ENCODE results near the gene AKR1E2. TPM values are rescaled to one million over a fixed set of nuclear protein-coding genes. Genes with fewer than 3 reads are reported as not detected.
"Not testable (repeated sequence)": the region's sequence is repeated elsewhere in the genome, so short reads cannot be mapped to it uniquely, and the experiment has no call there.

Gene AKR1E2
- total RNA-seq, 2 donors from 2014 or later, result 3.1 to 7.5 TPM

- DNase-seq (ENCODE audit: low spot score in 2 of 2) (no peak), ATAC-seq (no peak)
- no peak overlapping the region for H3K27ac Mint-ChIP-seq
- H3K36me3 Mint-ChIP-seq, result no peaks in the 10 kb centered on the region
- no peaks in the 10 kb centered on the region for H3K9me3 Mint-ChIP-seq
Measured at GRCh38 chr10:4807761-4808507, 18.1 kb upstream of the AKR1E2 start.

GRCh38 chr10:4809156-4809555, 16.9 kb upstream of the AKR1E2 start:
- no peaks in the 10 kb centered on the region for H3K9me3 Mint-ChIP-seq
- ATAC-seq (no peak), DNase-seq (ENCODE audit: low spot score in 2 of 2) (no peak)
- no peaks in the 10 kb centered on the region for H3K36me3 Mint-ChIP-seq
- H3K27ac Mint-ChIP-seq, result no peak overlapping the region

GRCh38 chr10:4810092-4810491, 15.9 kb upstream of the AKR1E2 start:
- Mint-ChIP-seq H3K36me3 (no peaks in the 10 kb centered on the region), H3K27ac (no peak overlapping the region), H3K9me3 (no peaks in the 10 kb centered on the region)
- no peak for DNase-seq (ENCODE audit: low spot score in 2 of 2)
- no peak for ATAC-seq

- Mint-ChIP-seq H3K9me3 (no peaks in the 10 kb centered on the region), H3K27ac (no peak overlapping the region), H3K36me3 (no peaks in the 10 kb centered on the region)
- ATAC-seq (no peak), DNase-seq (ENCODE audit: low spot score in 2 of 2) (no peak)
Measured at GRCh38 chr10:4812046-4812445, 14.0 kb upstream of the AKR1E2 start.

DNA sequence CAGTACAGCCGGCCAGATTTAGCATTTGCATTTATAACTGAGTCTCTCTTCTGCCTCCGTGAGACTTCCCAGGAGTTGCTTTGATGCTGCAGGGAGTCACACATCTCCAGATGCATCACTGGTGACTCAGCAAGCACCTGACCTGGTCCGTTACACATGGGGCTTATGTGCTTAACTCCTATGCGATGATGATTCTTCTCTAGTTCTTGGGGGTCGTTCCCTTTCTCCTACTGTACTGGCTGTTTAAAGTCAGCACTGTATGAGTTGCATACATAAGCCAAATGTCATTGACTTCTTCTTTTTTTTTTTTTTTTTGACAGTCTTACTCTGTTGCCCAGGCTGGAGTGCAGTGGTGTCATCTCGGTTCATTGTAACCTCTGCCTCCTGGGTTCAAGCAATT, 13.0 kb upstream of the AKR1E2 start:
- H3K36me3 Mint-ChIP-seq, result no peaks in the 10 kb centered on the region
- H3K27ac Mint-ChIP-seq, result no peak overlapping the region
- no peak for DNase-seq (ENCODE audit: low spot score in 2 of 2)
- H3K9me3 Mint-ChIP-seq, result no peaks in the 10 kb centered on the region
- ATAC-seq, result peak; percentile 33 to 43

- ATAC-seq (no peak), DNase-seq (ENCODE audit: low spot score in 2 of 2) (no peak)
- H3K36me3 Mint-ChIP-seq, result no peaks in the 10 kb centered on the region
Measured at GRCh38 chr10:4813496-4813895, 12.5 kb upstream of the AKR1E2 start.

DNA sequence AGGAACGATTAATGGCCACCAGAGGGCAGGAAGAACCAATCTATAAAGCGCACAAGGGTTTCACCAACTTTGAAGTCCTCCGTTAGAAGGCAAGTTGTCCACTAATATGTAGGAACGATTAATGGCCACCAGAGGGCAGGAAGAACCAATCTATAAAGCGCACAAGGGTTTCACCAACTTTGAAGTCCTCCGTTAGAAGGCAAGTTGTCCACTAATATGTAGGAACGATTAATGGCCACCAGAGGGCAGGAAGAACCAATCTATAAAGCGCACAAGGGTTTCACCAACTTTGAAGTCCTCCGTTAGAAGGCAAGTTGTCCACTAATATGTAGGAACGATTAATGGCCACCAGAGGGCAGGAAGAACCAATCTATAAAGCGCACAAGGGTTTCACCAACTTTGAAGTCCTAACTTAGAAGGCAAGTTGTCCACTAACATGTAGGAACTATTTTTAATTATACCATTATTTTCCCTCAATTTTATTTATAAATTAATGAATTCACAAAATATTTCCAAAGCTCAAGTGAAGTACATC, 10.3 kb upstream of the AKR1E2 start:
- ATAC-seq; H3K9me3 Mint-ChIP-seq; H3K27ac Mint-ChIP-seq; H3K36me3 Mint-ChIP-seq; DNase-seq (ENCODE audit: low spot score in 2 of 2): not testable (repeated sequence)

More at GRCh38 chr10:4813496-4813895, 12.5 kb upstream of the AKR1E2 start:
- H3K9me3 Mint-ChIP-seq, result no peaks in the 10 kb centered on the region
- H3K27ac Mint-ChIP-seq, result no peak overlapping the region

DNA sequence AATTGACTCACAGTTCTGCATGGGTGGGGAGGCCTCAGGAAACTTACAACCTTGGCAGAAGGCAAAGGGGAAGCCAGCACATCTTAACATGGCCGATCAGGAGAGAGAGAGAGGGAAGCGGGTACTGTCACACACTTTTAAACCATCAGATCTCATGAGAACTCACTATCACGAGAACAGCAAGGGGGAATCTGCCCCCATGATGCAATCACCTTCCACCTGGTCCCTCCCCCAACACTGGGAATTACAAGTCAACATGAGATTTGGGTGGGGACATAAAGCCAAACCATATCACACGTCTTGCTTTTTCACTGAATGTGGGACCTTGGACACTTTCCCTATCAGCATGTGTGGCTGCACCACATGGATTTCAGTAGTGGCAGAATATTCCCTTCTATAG, 9.0 kb upstream of the AKR1E2 start:
- no peaks in the 10 kb centered on the region for H3K36me3 Mint-ChIP-seq
- ATAC-seq (no peak), DNase-seq (ENCODE audit: low spot score in 2 of 2) (no peak)
- H3K27ac Mint-ChIP-seq, result no peak overlapping the region
- H3K9me3 Mint-ChIP-seq, result no peaks in the 10 kb centered on the region

DNA sequence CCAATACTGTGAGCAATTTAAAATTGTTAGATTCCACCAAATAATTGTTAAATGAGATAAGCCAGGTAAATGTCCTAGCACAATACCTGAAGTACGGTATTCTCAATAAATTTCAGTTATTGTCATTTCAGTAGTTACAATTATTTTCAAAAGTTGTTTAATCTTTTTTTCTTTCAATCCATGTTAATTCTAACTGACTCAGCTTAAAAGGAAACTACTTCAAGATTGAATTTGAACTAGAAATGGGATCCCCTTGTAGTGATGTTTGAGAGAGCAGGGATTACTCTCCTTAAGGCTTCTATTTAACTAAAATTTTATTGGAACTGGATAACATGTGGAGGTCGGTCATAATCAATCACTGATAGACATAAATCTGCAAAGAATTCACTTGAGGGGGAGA, 6.9 kb upstream of the AKR1E2 start:
- no peaks in the 10 kb centered on the region for H3K36me3 Mint-ChIP-seq
- H3K9me3 Mint-ChIP-seq, result no peaks in the 10 kb centered on the region

GRCh38 chr10:4819707-4820106, 6.3 kb upstream of the AKR1E2 start:
- Mint-ChIP-seq H3K36me3 (no peaks in the 10 kb centered on the region), H3K27ac (no peak overlapping the region), H3K9me3 (no peaks in the 10 kb centered on the region)
- DNase-seq (ENCODE audit: low spot score in 2 of 2) (no peak), ATAC-seq (no peak)

More for the DNA sequence above, 6.9 kb upstream of the AKR1E2 start:
- no peak for DNase-seq (ENCODE audit: low spot score in 2 of 2)
- no peak overlapping the region for H3K27ac Mint-ChIP-seq
- no peak for ATAC-seq

- Mint-ChIP-seq H3K36me3 (no peaks in the 10 kb centered on the region), H3K27ac (no peak overlapping the region), H3K9me3 (no peaks in the 10 kb centered on the region)
- DNase-seq (ENCODE audit: low spot score in 2 of 2) (no peak), ATAC-seq (no peak)
Measured at GRCh38 chr10:4820804-4821401, 5.1 kb upstream of the AKR1E2 start.

GRCh38 chr10:4822208-4822607, 3.8 kb upstream of the AKR1E2 start:
- no peak for DNase-seq (ENCODE audit: low spot score in 2 of 2)
- Mint-ChIP-seq H3K36me3 (no peaks in the 10 kb centered on the region), H3K27ac (no peak overlapping the region), H3K9me3 (no peaks in the 10 kb centered on the region)
- no peak for ATAC-seq

- DNase-seq (ENCODE audit: low spot score in 2 of 2) (no peak), ATAC-seq (no peak)
- Mint-ChIP-seq H3K9me3 (no peaks in the 10 kb centered on the region), H3K27ac (no peak overlapping the region), H3K36me3 (no peaks in the 10 kb centered on the region)
Measured at GRCh38 chr10:4824791-4825310, 1.2 kb upstream of the AKR1E2 start.

GRCh38 chr10:4825456-4825867, 545 bp upstream of the AKR1E2 start:
- Mint-ChIP-seq H3K9me3 (no peaks in the 10 kb centered on the region), H3K36me3 (peaks cover 0 to 2% of the 10 kb centered on the region in 2 donors), H3K27ac (no peak overlapping the region)
- ATAC-seq (no peak), DNase-seq (ENCODE audit: low spot score in 2 of 2) (no peak)

DNA sequence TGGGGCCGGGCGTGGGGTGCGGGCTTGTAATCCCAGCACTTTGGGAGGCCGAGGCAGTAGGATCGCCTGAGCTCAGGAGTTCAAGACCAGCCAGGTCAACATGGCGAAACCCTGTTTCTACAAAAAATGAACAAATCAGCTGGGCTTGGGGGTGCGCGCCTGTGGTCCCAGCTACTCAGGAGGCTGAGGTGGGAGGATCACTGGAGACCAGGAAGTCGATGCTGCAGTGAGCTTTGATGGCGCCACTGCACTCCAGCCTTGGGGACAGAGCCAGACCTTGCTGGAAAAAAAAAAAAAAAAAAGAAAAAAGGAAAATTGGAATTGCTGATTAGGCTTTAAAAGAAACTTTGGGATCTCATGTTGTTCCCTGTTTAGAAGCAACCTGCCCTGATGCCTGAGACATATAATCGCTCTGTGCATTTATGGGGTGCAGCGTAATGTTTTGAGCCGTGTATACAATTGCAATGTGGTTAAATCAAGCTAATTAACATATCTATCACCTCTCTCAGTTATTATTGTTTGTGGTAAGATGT, 851 bp downstream of the AKR1E2 start:
- Mint-ChIP-seq H3K9me3 (no peaks in the 10 kb centered on the region), H3K36me3 (peaks cover 0 to 16% of the 10 kb centered on the region in 2 donors), H3K27ac (peak overlapping the region; percentile 37 to 84)
- DNase-seq (ENCODE audit: low spot score in 2 of 2) (no peak), ATAC-seq (no peak)

DNA sequence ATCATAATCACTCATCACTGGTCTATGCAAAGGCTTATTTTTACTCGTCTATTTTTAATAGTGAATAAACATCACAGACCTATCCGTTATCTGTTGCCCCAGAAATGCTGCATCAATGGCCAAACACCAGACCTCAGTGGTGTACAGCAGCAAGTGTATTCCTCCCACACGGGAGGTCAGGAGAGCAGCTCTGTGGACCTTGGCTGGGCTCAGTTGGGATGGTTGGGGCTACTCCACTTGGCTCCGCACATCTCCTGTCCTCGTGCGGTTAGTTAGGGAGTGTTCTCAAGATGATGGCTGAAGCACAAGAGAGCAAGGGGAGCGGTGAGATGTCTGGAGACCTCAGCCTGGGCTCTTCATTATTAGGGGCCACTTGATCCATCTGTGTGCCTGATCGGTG, 2.0 kb downstream of the AKR1E2 start:
- DNase-seq (ENCODE audit: low spot score in 2 of 2), result no peak
- no peak for ATAC-seq
- H3K27ac Mint-ChIP-seq, result no peak overlapping the region
- peaks cover under 1 to 22% of the 10 kb centered on the region in 2 donors for H3K36me3 Mint-ChIP-seq
- no peaks in the 10 kb centered on the region for H3K9me3 Mint-ChIP-seq

GRCh38 chr10:4830551-4830950, 4.5 kb downstream of the AKR1E2 start:
- no peak for DNase-seq (ENCODE audit: low spot score in 2 of 2)
- ATAC-seq, result no peak
- Mint-ChIP-seq H3K27ac (peak overlapping the region in 1 of 2 donors; percentile 2), H3K36me3 (peaks cover 7 to 22% of the 10 kb centered on the region in 2 donors), H3K9me3 (no peaks in the 10 kb centered on the region)
